WERI-Rb-1 (cell line): Measurements from ENCODE around the gene CYP27C1.
A peak's percentile ranks its signal among the peaks of the same experiment; 100 is the strongest.

Experiments used
- DNase-seq: peaks from one replicate; pipeline ENCODE4 v3.0.0-alpha.2; 2020
- H3K27ac ChIP-seq: fragments of 250-450 bp; sonication (Bioruptor Pico); 2 replicates; pipeline ENCODE4 v1.5.1; 2020; ENCODE audit warnings: mild to moderate bottlenecking, moderate library complexity
- H3K27me3 ChIP-seq: fragments of 250-450 bp; sonication (Bioruptor Pico); 2 replicates; pipeline ENCODE4 v1.5.1; 2021; ENCODE audit warnings: mild to moderate bottlenecking, low read depth, moderate library complexity; ENCODE audit not compliant: insufficient read depth, severe bottlenecking
- H3K36me3 ChIP-seq: fragments of 250-450 bp; sonication (Bioruptor Pico); 2 replicates; pipeline ENCODE4 v1.5.1; 2020; ENCODE audit warnings: mild to moderate bottlenecking, moderate library complexity
- H3K4me3 ChIP-seq: 2 replicates; pipeline ENCODE4 v1.5.1; 2011; ENCODE audit warnings: low read depth, mild to moderate bottlenecking, control low read depth, low read length
- H3K9me3 ChIP-seq: fragments of 250-450 bp; sonication (Bioruptor Pico); 2 replicates; pipeline ENCODE4 v1.5.1; 2021; ENCODE audit warnings: mild to moderate bottlenecking, moderate library complexity; ENCODE audit not compliant: severe bottlenecking
- CTCF ChIP-seq: IDR thresholded peaks from 2 replicates; pipeline ENCODE4 v1.5.1; 2011; ENCODE audit warnings: low read depth, mild to moderate bottlenecking, control low read depth, inconsistent platforms, low read length

The CYP27C1 gene

DNA sequence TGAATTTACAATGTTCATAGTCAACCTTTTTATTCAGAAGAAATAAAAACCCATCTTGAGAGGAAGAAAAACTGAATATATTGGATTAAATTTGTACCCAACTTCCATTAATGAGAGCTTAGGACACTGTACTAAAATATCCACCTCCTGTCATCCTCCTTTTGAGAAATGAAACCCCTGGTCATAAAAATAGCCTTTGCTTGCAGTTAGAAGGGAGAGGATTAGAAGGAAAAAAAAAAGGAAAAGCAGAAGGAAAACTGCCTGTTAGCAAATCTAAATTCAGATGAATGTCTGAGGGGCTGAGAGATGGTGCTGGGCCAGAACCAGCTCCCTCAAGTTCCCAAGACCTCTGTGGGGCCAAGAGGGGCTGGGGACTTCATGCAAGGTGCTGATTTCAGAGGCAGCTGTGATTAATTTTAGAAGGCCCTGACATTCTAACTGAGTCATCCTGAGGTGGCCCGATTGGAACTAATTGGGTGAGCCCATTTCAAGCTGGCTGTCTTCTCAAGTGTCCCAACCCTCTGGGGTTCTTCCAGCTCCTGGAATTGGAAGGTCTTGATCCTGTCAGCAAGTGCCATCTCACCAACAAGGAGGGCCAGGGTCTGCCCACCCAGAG lies 74.7 kb downstream of the CYP27C1 start:
- H3K27ac ChIP-seq: no peak overlapping the region
- no peaks in the 10 kb centered on the region for H3K36me3 ChIP-seq

GRCh38 chr2:127143841-127144782 lies 76.0 kb downstream of the CYP27C1 start:
- no peak for DNase-seq
- Histone ChIP-seq H3K27me3 (no peaks in the 10 kb centered on the region), H3K4me3 (no peak overlapping the region), H3K36me3 (no peaks in the 10 kb centered on the region), H3K27ac (no peak overlapping the region), H3K9me3 (peaks cover 1% of the 10 kb centered on the region)
- TF ChIP-seq CTCF: peak; percentile 25; the same call in 1 of the 2 replicates

More for the DNA sequence above, 74.7 kb downstream of the CYP27C1 start:
- Histone ChIP-seq H3K27me3 (no peaks in the 10 kb centered on the region), H3K4me3 (no peak overlapping the region), H3K9me3 (no peaks in the 10 kb centered on the region)
- no peak for TF ChIP-seq CTCF
- no peak for DNase-seq

DNA sequence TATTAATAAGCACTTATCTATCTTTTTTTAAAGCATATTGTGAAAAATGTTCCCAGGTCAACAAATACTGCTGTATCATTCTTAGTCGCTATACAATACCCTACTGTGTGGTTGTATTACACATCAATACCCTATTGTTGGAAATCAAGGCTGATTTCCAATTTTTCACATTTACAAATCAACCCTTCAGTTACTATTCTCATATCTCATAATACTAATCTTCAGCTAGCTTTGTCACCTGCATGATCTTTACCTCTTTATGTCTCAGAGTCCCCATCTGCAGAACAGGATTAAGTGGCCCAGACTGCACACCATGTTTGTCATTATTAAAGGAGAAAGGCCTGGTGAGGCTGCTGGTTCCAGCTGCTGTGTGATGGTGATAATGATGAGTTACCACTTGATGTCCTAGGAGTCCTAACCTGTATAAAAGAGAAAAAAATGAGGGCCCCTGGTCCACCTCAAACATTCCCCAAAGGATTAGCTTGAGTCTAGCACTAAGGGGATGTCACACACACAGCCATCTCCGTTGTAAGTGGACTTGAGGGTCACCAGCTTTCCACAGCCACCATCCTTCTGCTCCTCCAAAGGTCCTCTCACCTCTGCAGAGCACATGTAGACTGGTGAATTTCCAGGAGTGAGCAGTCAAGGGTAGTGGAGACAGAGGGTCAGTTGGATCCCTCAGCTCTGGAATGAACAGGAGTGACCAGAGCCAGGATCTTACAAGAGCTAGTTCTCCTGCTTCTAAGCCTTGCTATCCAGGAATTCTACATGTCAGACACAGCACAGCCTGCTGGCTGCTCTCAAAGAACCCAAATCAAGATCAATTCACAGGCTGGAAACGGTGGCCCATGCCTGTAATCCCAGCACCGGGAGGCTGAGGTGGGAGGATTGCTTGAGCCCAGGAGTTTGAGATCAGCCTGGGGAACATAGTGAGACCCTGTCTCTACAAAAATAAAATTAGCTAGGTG lies 77.2 kb downstream of the CYP27C1 start:
- H3K27ac ChIP-seq: peak overlapping the region; percentile 34
- peaks cover 4% of the 10 kb centered on the region for H3K9me3 ChIP-seq
- no peaks in the 10 kb centered on the region for H3K36me3 ChIP-seq
- TF ChIP-seq CTCF: peak; percentile 28; the same call in 1 of the 2 replicates
- DNase-seq: no peak
- no peaks in the 10 kb centered on the region for H3K27me3 ChIP-seq
- H3K4me3 ChIP-seq: no peak overlapping the region

- H3K4me3 ChIP-seq: no peak overlapping the region
- H3K27me3 ChIP-seq: no peaks in the 10 kb centered on the region
- TF ChIP-seq CTCF: no peak
- no peak overlapping the region for H3K27ac ChIP-seq
- peaks cover 4% of the 10 kb centered on the region for H3K9me3 ChIP-seq
- H3K36me3 ChIP-seq: no peaks in the 10 kb centered on the region
- no peak for DNase-seq
These were observed 79.6 kb downstream of the CYP27C1 start for GRCh38 chr2:127140538-127140937.

DNA sequence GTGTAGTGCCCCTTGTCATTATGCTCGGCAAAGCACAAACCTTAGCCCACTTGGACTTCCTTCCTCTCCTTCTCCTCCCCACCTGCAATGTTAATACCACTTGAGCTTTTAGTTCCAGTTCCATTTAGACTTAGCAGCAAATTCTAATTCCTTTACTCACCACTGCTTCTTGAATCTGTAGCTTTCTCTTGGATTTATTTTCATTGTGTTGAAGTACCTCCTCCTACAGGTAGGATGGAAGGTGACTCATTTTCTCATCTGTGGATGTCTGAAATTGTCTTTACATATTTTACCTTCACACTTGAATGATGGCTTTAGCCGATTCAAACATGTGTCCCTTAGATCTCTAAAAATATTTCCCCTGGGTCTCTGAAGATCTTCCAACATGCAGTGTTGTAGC lies 80.3 kb downstream of the CYP27C1 start:
- Histone ChIP-seq H3K27ac (no peak overlapping the region), H3K36me3 (no peaks in the 10 kb centered on the region), H3K27me3 (no peaks in the 10 kb centered on the region), H3K4me3 (no peak overlapping the region), H3K9me3 (peaks cover 4% of the 10 kb centered on the region)
- TF ChIP-seq CTCF: no peak
- no peak for DNase-seq
